ENCODE measurements around the gene LHX4.

Gene LHX4

GRCh38 chr1:180230416-180230790 lies 339 bp downstream of the LHX4 start:
- Histone ChIP-seq H3K27ac (ENCODE audit: low read length) (no peak overlapping the region), H3K4me3 (ENCODE audit: low read depth in 1 of 2, low read length in 2 of 2) (peak overlapping the region; percentile 60 to 77), H3K27me3 (ENCODE audit: low read depth, low read length) (peaks cover 68% of the 10 kb centered on the region), H3K36me3 (ENCODE audit: control insufficient read depth in 1 of 2, insufficient read depth in 2 of 2, low read length in 2 of 2) (no peaks in the 10 kb centered on the region), H3K9me3 (ENCODE audit: control insufficient read depth in 1 of 2, low read length in 2 of 2) (peaks cover 0 to 3% of the 10 kb centered on the region in 2 donors), H3K4me1 (ENCODE audit: control insufficient read depth in 1 of 2, insufficient read depth in 2 of 2, low read length in 2 of 2) (peaks cover 5 to 52% of the 10 kb centered on the region in 2 donors)

GRCh38 chr1:180230791-180231505 lies 884 bp downstream of the LHX4 start:
- Histone ChIP-seq H3K27me3 (ENCODE audit: low read depth, low read length) (peaks cover 70% of the 10 kb centered on the region), H3K9me3 (ENCODE audit: control insufficient read depth in 1 of 2, low read length in 2 of 2) (peaks cover 0 to 3% of the 10 kb centered on the region in 2 donors), H3K36me3 (ENCODE audit: control insufficient read depth in 1 of 2, insufficient read depth in 2 of 2, low read length in 2 of 2) (no peaks in the 10 kb centered on the region), H3K4me1 (ENCODE audit: control insufficient read depth in 1 of 2, insufficient read depth in 2 of 2, low read length in 2 of 2) (peaks cover 5 to 58% of the 10 kb centered on the region in 2 donors), H3K27ac (ENCODE audit: low read length) (no peak overlapping the region), H3K4me3 (ENCODE audit: low read depth in 1 of 2, low read length in 2 of 2) (peak overlapping the region; percentile 60 to 77)

- Histone ChIP-seq H3K27ac (ENCODE audit: low read length) (no peak overlapping the region), H3K4me3 (ENCODE audit: low read depth in 1 of 2, low read length in 2 of 2) (peak overlapping the region; percentile 18 to 77), H3K27me3 (ENCODE audit: low read depth, low read length) (peaks cover 74% of the 10 kb centered on the region), H3K9me3 (ENCODE audit: control insufficient read depth in 1 of 2, low read length in 2 of 2) (peaks cover 0 to 3% of the 10 kb centered on the region in 2 donors), H3K36me3 (ENCODE audit: control insufficient read depth in 1 of 2, insufficient read depth in 2 of 2, low read length in 2 of 2) (no peaks in the 10 kb centered on the region), H3K4me1 (ENCODE audit: control insufficient read depth in 1 of 2, insufficient read depth in 2 of 2, low read length in 2 of 2) (peaks cover 5 to 63% of the 10 kb centered on the region in 2 donors)
Observed at GRCh38 chr1:180231506-180231921, 1.4 kb downstream of the LHX4 start.

- peaks cover 0 to 3% of the 10 kb centered on the region in 2 donors for H3K9me3 ChIP-seq (ENCODE audit: control insufficient read depth in 1 of 2, low read length in 2 of 2)
- peaks cover 5 to 64% of the 10 kb centered on the region in 2 donors for H3K4me1 ChIP-seq (ENCODE audit: control insufficient read depth in 1 of 2, insufficient read depth in 2 of 2, low read length in 2 of 2)
- H3K4me3 ChIP-seq (ENCODE audit: low read depth in 1 of 2, low read length in 2 of 2) = peak overlapping the region; percentile 18 to 77
- no peak overlapping the region for H3K27ac ChIP-seq (ENCODE audit: low read length)
- H3K27me3 ChIP-seq (ENCODE audit: low read depth, low read length) = peaks cover 74% of the 10 kb centered on the region
- no peaks in the 10 kb centered on the region for H3K36me3 ChIP-seq (ENCODE audit: control insufficient read depth in 1 of 2, insufficient read depth in 2 of 2, low read length in 2 of 2)
Observed at GRCh38 chr1:180231936-180232335, 1.9 kb downstream of the LHX4 start.

- H3K4me1 ChIP-seq (ENCODE audit: control insufficient read depth in 1 of 2, insufficient read depth in 2 of 2, low read length in 2 of 2) = peaks cover 5 to 64% of the 10 kb centered on the region in 2 donors
- H3K9me3 ChIP-seq (ENCODE audit: control insufficient read depth in 1 of 2, low read length in 2 of 2) = peaks cover 0 to 3% of the 10 kb centered on the region in 2 donors
- H3K4me3 ChIP-seq (ENCODE audit: low read depth in 1 of 2, low read length in 2 of 2) = no peak overlapping the region
- H3K36me3 ChIP-seq (ENCODE audit: control insufficient read depth in 1 of 2, insufficient read depth in 2 of 2, low read length in 2 of 2) = no peaks in the 10 kb centered on the region
- peaks cover 81% of the 10 kb centered on the region for H3K27me3 ChIP-seq (ENCODE audit: low read depth, low read length)
- no peak overlapping the region for H3K27ac ChIP-seq (ENCODE audit: low read length)
Observed at GRCh38 chr1:180232521-180233043, 2.5 kb downstream of the LHX4 start.

- Histone ChIP-seq H3K27ac (ENCODE audit: low read length) (no peak overlapping the region), H3K36me3 (ENCODE audit: control insufficient read depth in 1 of 2, insufficient read depth in 2 of 2, low read length in 2 of 2) (no peaks in the 10 kb centered on the region), H3K4me1 (ENCODE audit: control insufficient read depth in 1 of 2, insufficient read depth in 2 of 2, low read length in 2 of 2) (peaks cover 5 to 64% of the 10 kb centered on the region in 2 donors), H3K9me3 (ENCODE audit: control insufficient read depth in 1 of 2, low read length in 2 of 2) (peaks cover 0 to 3% of the 10 kb centered on the region in 2 donors), H3K27me3 (ENCODE audit: low read depth, low read length) (peaks cover 87% of the 10 kb centered on the region), H3K4me3 (ENCODE audit: low read depth in 1 of 2, low read length in 2 of 2) (no peak overlapping the region)
Observed at GRCh38 chr1:180233191-180234011, 3.3 kb downstream of the LHX4 start.

- Histone ChIP-seq H3K4me1 (ENCODE audit: control insufficient read depth in 1 of 2, insufficient read depth in 2 of 2, low read length in 2 of 2) (peaks cover 5 to 54% of the 10 kb centered on the region in 2 donors), H3K4me3 (ENCODE audit: low read depth in 1 of 2, low read length in 2 of 2) (peak overlapping the region in 1 of 2 donors; percentile 51), H3K27ac (ENCODE audit: low read length) (no peak overlapping the region), H3K9me3 (ENCODE audit: control insufficient read depth in 1 of 2, low read length in 2 of 2) (peaks cover 0 to 3% of the 10 kb centered on the region in 2 donors), H3K27me3 (ENCODE audit: low read depth, low read length) (peaks cover 89% of the 10 kb centered on the region), H3K36me3 (ENCODE audit: control insufficient read depth in 1 of 2, insufficient read depth in 2 of 2, low read length in 2 of 2) (no peaks in the 10 kb centered on the region)
Observed at GRCh38 chr1:180234369-180235076, 4.5 kb downstream of the LHX4 start.

GRCh38 chr1:180235077-180235501 lies 5.0 kb downstream of the LHX4 start:
- H3K4me3 ChIP-seq (ENCODE audit: low read depth in 1 of 2, low read length in 2 of 2) = peak overlapping the region; percentile 16 to 51
- no peaks in the 10 kb centered on the region for H3K36me3 ChIP-seq (ENCODE audit: control insufficient read depth in 1 of 2, insufficient read depth in 2 of 2, low read length in 2 of 2)
- H3K9me3 ChIP-seq (ENCODE audit: control insufficient read depth in 1 of 2, low read length in 2 of 2) = peaks cover 0 to 3% of the 10 kb centered on the region in 2 donors
- H3K4me1 ChIP-seq (ENCODE audit: control insufficient read depth in 1 of 2, insufficient read depth in 2 of 2, low read length in 2 of 2) = peaks cover 5 to 52% of the 10 kb centered on the region in 2 donors
- no peak overlapping the region for H3K27ac ChIP-seq (ENCODE audit: low read length)
- H3K27me3 ChIP-seq (ENCODE audit: low read depth, low read length) = peaks cover 92% of the 10 kb centered on the region

GRCh38 chr1:180235502-180236239 lies 5.6 kb downstream of the LHX4 start:
- Histone ChIP-seq H3K4me3 (ENCODE audit: low read depth in 1 of 2, low read length in 2 of 2) (peak overlapping the region in 1 of 2 donors; percentile 51), H3K27ac (ENCODE audit: low read length) (no peak overlapping the region), H3K27me3 (ENCODE audit: low read depth, low read length) (peaks cover 88% of the 10 kb centered on the region), H3K9me3 (ENCODE audit: control insufficient read depth in 1 of 2, low read length in 2 of 2) (peaks cover 0 to 3% of the 10 kb centered on the region in 2 donors), H3K36me3 (ENCODE audit: control insufficient read depth in 1 of 2, insufficient read depth in 2 of 2, low read length in 2 of 2) (no peaks in the 10 kb centered on the region), H3K4me1 (ENCODE audit: control insufficient read depth in 1 of 2, insufficient read depth in 2 of 2, low read length in 2 of 2) (peaks cover 5 to 46% of the 10 kb centered on the region in 2 donors)

GRCh38 chr1:180236698-180237509 lies 6.8 kb downstream of the LHX4 start:
- H3K9me3 ChIP-seq (ENCODE audit: control insufficient read depth in 1 of 2, low read length in 2 of 2) = peaks cover 0 to 3% of the 10 kb centered on the region in 2 donors
- H3K36me3 ChIP-seq (ENCODE audit: control insufficient read depth in 1 of 2, insufficient read depth in 2 of 2, low read length in 2 of 2) = no peaks in the 10 kb centered on the region
- no peak overlapping the region for H3K27ac ChIP-seq (ENCODE audit: low read length)
- peaks cover 77% of the 10 kb centered on the region for H3K27me3 ChIP-seq (ENCODE audit: low read depth, low read length)
- peaks cover 3 to 34% of the 10 kb centered on the region in 2 donors for H3K4me1 ChIP-seq (ENCODE audit: control insufficient read depth in 1 of 2, insufficient read depth in 2 of 2, low read length in 2 of 2)
- H3K4me3 ChIP-seq (ENCODE audit: low read depth in 1 of 2, low read length in 2 of 2) = no peak overlapping the region

All from muscle layer of duodenum (tissue), 2 donors.